SK-N-SH (cell line): Measurements from ENCODE around the gene KRTAP3-3. TPM values are rescaled to one million over a fixed set of nuclear protein-coding genes. Genes with fewer than 3 reads are reported as not detected.

Experiments used
- CTCF ChIA-PET: fragments of 300-600, 350-600 bp; formaldehyde crosslinking; extraction: SDS; loops from one replicate; lab custom pipeline; 2021; lab: Yijun Ruan, JAX
- POLR2A ChIA-PET: fragments of 350-600 bp; sonication (Branson Sonifier 250); formaldehyde crosslinking; extraction: SDS; loops from one replicate; lab custom pipeline; 2020; ENCODE audit warnings: antibody characterized with exemption, inconsistent platforms; lab: Yijun Ruan, JAX
- DNase-seq: peaks from one replicate; pipeline ENCODE4 v3.0.0; 2012
- H2AFZ ChIP-seq: fragments of 200-600 bp; sonication (generic); 2 replicates; pipeline ENCODE4 v1.8.1; 2016; ENCODE audit warnings: antibody characterized with exemption, mild to moderate bottlenecking, low read depth
- H3F3A ChIP-seq: fragments of 200-600 bp; sonication (generic); replicated peaks from 2 replicates; pipeline ENCODE3; 2016; ENCODE audit warnings: antibody characterized with exemption, mild to moderate bottlenecking; ENCODE audit not compliant: insufficient read depth
- H3K27ac ChIP-seq, 2 experiments: fragments of 200-500 bp in 1 of 2; fragments of 200-600 bp in 1 of 2; sonication (Bioruptor generic) in 1 of 2; sonication (generic), shearing (Covaris generic) in 1 of 2; 2 replicates each; pipeline versions ENCODE4 v1.5.1 to v1.6.1; 2014 to 2016; ENCODE audit warnings: low read depth in 2 of 2, inconsistent platforms in 1 of 2, low read length in 1 of 2, mild to moderate bottlenecking in 1 of 2, mixed read lengths in 1 of 2
- H3K27me3 ChIP-seq: fragments of 200-600 bp; sonication (generic), shearing (Covaris generic); 2 replicates; pipeline ENCODE4 v1.6.1; 2016; ENCODE audit warnings: mixed run types; ENCODE audit not compliant: insufficient read depth
- H3K36me3 ChIP-seq, 2 experiments: fragments of 200-500 bp in 1 of 2; fragments of 200-600 bp in 1 of 2; sonication (Bioruptor generic) in 1 of 2; sonication (generic) in 1 of 2; replicated peaks in 1 of 2; 2 replicates each; pipeline versions ENCODE3 to v1.5.1; 2014 to 2016; ENCODE audit warnings: low read length in 1 of 2, mild to moderate bottlenecking in 1 of 2; ENCODE audit not compliant: insufficient read depth in 2 of 2, control insufficient read depth in 1 of 2
- H3K4me1 ChIP-seq, 2 experiments: fragments of 200-500 bp in 1 of 2; fragments of 200-600 bp in 1 of 2; sonication (Bioruptor generic) in 1 of 2; sonication (generic), shearing (Covaris generic) in 1 of 2; 2 replicates each; pipeline versions ENCODE4 v1.5.1 to v1.6.1; 2014 to 2016; ENCODE audit warnings: low read depth in 1 of 2, low read length in 1 of 2, mixed run types in 1 of 2; ENCODE audit not compliant: insufficient read depth in 2 of 2, control insufficient read depth in 1 of 2
- H3K4me2 ChIP-seq: fragments of 200-600 bp; sonication (generic), shearing (Covaris generic); 2 replicates; pipeline ENCODE4 v1.6.1; 2017; ENCODE audit warnings: mixed run types
- H3K4me3 ChIP-seq, 2 experiments: fragments of 200-500 bp in 1 of 2; fragments of 200-600 bp in 1 of 2; sonication (Bioruptor generic) in 1 of 2; sonication (generic), shearing (Covaris generic) in 1 of 2; 2 replicates each; pipeline versions ENCODE4 v1.5.1 to v1.8.1; 2014 to 2016; ENCODE audit warnings: low read depth in 2 of 2, inconsistent platforms in 1 of 2, low read length in 1 of 2, mild to moderate bottlenecking in 1 of 2, mixed read lengths in 1 of 2, moderate library complexity in 1 of 2
- H3K79me2 ChIP-seq: fragments of 200-600 bp; sonication (generic); 2 replicates; pipeline ENCODE4 v1.8.1; 2017; ENCODE audit warnings: mild to moderate bottlenecking; ENCODE audit not compliant: insufficient read depth
- H3K9ac ChIP-seq: fragments of 200-600 bp; sonication (generic); 2 replicates; pipeline ENCODE4 v1.6.1; 2017; ENCODE audit warnings: mixed run types
- H3K9me2 ChIP-seq: fragments of 200-600 bp; sonication (generic); 2 replicates; pipeline ENCODE4 v1.6.1; 2017; ENCODE audit warnings: mixed run types
- H3K9me3 ChIP-seq: fragments of 200-600 bp; sonication (generic); 2 replicates; pipeline ENCODE4 v1.6.1; 2017; ENCODE audit warnings: mixed run types, mild to moderate bottlenecking, moderate library complexity
- H4K20me1 ChIP-seq: fragments of 200-600 bp; sonication (generic); 2 replicates; pipeline ENCODE4 v1.6.1; 2017; ENCODE audit warnings: mild to moderate bottlenecking, mixed run types; ENCODE audit not compliant: insufficient read depth
- CHD2 ChIP-seq: fragments of 150-350 bp; IDR thresholded peaks from 2 replicates; pipeline ENCODE4 v1.6.1; 2018; ENCODE audit warnings: low read length; ENCODE audit not compliant: partially characterized antibody
- MEF2A ChIP-seq: IDR thresholded peaks from 2 replicates; pipeline ENCODE4 v1.4.0; 2012; ENCODE audit warnings: low read depth, borderline replicate concordance
- NFIC ChIP-seq: IDR thresholded peaks from 2 replicates; pipeline ENCODE4 v1.4.0; 2012; ENCODE audit warnings: borderline replicate concordance
- NRF1 ChIP-seq: IDR thresholded peaks from 2 replicates; pipeline ENCODE4 v1.6.1; 2012; ENCODE audit warnings: low read depth, mild to moderate bottlenecking, low read length
- RFX5 ChIP-seq: IDR thresholded peaks from 2 replicates; pipeline ENCODE4 v1.6.1; 2012; ENCODE audit warnings: mild to moderate bottlenecking, improper control_type of control experiment, low read length
- TEAD4 ChIP-seq: IDR thresholded peaks from 2 replicates; pipeline ENCODE4 v1.4.0; 2012; ENCODE audit warnings: mild to moderate bottlenecking, borderline replicate concordance; ENCODE audit not compliant: insufficient read depth
- WGBS: methylation state at CpG from one replicate; pipeline ENCODE4 v1.1.6; 2017; ENCODE audit warnings: low lambda C conversion rate; 5-methylcytosine and 5-hydroxymethylcytosine counted together
- polyA plus RNA-seq, 3 experiments: library from polyadenylated mRNA; depleted of rRNA; stranded (reverse); fragments of >200 nt; gene quantifications; 2 replicates each; pipeline ENCODE4 v1.2.3, GENCODE V29; 2012
- TF ChIP-seq, protein P1 (sequence below): fragments of 150-350 bp; IDR thresholded peaks from 2 replicates; pipeline ENCODE4 v1.6.1; 2017; ENCODE audit warnings: antibody characterized with exemption, low read length, low read depth, borderline replicate concordance
- TF ChIP-seq, protein P2 (sequence below): fragments of 200-600 bp; sonication (generic); IDR thresholded peaks from 2 replicates; pipeline ENCODE4 v1.6.1; 2017; ENCODE audit warnings: antibody characterized with exemption, mild to moderate bottlenecking, moderate library complexity
- TF ChIP-seq, protein P3 (sequence below): IDR thresholded peaks from 2 replicates; pipeline ENCODE4 v1.6.1; 2012; ENCODE audit warnings: mild to moderate bottlenecking, low read depth, low read length, moderate library complexity

KRTAP3-3 gene
- polyA plus RNA-seq, 1 of the 3 experiments (the other 2 are of a cell fraction) = not detected

DNA sequence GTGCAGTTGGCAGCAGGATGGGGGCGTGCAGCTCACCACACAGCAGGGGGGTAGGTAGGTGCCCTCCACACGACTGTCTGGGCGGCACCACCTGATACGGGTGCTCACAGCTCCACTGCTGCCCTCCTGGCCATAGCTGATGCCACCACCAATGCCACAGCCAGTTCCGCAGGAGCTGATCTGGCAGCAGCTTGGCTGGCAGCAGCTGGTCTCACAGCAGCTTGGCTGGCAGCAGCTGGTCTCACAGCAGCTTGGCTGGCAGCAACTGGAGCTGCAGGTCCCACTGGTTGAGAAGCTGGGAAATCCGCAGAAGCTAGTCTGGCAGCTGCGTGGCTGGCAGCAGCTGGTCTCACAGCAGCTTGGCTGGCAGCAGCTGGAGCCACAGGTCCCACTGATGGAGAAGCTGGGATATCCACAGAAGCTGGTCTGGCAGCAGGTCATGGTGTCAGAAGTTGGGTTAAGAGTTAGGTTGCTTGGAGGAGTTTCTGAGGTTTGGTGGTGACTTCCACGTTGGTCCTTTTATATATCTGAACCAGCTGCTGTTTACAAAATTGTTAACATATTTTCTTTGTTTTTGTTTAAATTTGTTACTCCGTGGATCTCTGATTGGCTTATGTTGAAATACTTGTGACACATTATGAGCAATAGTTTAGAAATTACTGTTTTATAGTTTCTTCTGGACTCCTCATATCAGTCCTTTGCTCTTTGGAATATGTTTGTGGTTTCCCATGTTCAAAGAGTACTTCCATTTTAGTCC lies 32.9 kb upstream of the KRTAP3-3 start, which contains the start of gene KRTAP1-5:
KRTAP1-5 (minus strand) TSS at position 494 of the 757 bp plus-strand sequence; CDS start at position 441, 53 bp downstream.
- no peaks in the 10 kb centered on the region for H3K4me1 ChIP-seq
- H3F3A ChIP-seq = no peaks in the 10 kb centered on the region
- H3K9me2 ChIP-seq = no peaks in the 10 kb centered on the region
- H3K9ac ChIP-seq = no peak within 1 kb of the TSS
- H3K79me2 ChIP-seq = no peaks in the 10 kb centered on the region
- CTCF ChIA-PET = no interaction called here
- POLR2A ChIA-PET = no interaction called here
- H3K36me3 ChIP-seq = no peaks in the 10 kb centered on the region
- no peaks in the 10 kb centered on the region for H4K20me1 ChIP-seq
- WGBS = 1% methylated on average over 2 of the region's 9 CpGs
- no peak for DNase-seq
- no peak within 1 kb of the TSS for H3K27ac ChIP-seq
- TF ChIP-seq RFX5 (no peak), NRF1 (no peak), NFIC (no peak), TEAD4 (no peak), MEF2A (no peak), CHD2 (no peak)
- TF ChIP-seq, protein P1, sequence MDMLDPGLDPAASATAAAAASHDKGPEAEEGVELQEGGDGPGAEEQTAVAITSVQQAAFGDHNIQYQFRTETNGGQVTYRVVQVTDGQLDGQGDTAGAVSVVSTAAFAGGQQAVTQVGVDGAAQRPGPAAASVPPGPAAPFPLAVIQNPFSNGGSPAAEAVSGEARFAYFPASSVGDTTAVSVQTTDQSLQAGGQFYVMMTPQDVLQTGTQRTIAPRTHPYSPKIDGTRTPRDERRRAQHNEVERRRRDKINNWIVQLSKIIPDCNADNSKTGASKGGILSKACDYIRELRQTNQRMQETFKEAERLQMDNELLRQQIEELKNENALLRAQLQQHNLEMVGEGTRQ = no peak
- TF ChIP-seq, protein P2, sequence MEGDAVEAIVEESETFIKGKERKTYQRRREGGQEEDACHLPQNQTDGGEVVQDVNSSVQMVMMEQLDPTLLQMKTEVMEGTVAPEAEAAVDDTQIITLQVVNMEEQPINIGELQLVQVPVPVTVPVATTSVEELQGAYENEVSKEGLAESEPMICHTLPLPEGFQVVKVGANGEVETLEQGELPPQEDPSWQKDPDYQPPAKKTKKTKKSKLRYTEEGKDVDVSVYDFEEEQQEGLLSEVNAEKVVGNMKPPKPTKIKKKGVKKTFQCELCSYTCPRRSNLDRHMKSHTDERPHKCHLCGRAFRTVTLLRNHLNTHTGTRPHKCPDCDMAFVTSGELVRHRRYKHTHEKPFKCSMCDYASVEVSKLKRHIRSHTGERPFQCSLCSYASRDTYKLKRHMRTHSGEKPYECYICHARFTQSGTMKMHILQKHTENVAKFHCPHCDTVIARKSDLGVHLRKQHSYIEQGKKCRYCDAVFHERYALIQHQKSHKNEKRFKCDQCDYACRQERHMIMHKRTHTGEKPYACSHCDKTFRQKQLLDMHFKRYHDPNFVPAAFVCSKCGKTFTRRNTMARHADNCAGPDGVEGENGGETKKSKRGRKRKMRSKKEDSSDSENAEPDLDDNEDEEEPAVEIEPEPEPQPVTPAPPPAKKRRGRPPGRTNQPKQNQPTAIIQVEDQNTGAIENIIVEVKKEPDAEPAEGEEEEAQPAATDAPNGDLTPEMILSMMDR = no peak
- TF ChIP-seq, protein P3, sequence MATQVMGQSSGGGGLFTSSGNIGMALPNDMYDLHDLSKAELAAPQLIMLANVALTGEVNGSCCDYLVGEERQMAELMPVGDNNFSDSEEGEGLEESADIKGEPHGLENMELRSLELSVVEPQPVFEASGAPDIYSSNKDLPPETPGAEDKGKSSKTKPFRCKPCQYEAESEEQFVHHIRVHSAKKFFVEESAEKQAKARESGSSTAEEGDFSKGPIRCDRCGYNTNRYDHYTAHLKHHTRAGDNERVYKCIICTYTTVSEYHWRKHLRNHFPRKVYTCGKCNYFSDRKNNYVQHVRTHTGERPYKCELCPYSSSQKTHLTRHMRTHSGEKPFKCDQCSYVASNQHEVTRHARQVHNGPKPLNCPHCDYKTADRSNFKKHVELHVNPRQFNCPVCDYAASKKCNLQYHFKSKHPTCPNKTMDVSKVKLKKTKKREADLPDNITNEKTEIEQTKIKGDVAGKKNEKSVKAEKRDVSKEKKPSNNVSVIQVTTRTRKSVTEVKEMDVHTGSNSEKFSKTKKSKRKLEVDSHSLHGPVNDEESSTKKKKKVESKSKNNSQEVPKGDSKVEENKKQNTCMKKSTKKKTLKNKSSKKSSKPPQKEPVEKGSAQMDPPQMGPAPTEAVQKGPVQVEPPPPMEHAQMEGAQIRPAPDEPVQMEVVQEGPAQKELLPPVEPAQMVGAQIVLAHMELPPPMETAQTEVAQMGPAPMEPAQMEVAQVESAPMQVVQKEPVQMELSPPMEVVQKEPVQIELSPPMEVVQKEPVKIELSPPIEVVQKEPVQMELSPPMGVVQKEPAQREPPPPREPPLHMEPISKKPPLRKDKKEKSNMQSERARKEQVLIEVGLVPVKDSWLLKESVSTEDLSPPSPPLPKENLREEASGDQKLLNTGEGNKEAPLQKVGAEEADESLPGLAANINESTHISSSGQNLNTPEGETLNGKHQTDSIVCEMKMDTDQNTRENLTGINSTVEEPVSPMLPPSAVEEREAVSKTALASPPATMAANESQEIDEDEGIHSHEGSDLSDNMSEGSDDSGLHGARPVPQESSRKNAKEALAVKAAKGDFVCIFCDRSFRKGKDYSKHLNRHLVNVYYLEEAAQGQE = no peak
- H3K27me3 ChIP-seq = peaks cover 42% of the 10 kb centered on the region
- H3K9me3 ChIP-seq = no peaks in the 10 kb centered on the region
- no peak within 1 kb of the TSS for H2AFZ ChIP-seq
- no peak within 1 kb of the TSS for H3K4me3 ChIP-seq
- no peak within 1 kb of the TSS for H3K4me2 ChIP-seq
